Activated CD4-positive, alpha-beta T cell treated with anti-CD3 and anti-CD28 coated beads, Interleukin-2, amount 50 U/mL, for 1 hour (primary cell): ENCODE data around the gene ABHD6.
"Not testable (repeated sequence)": the region's sequence is repeated elsewhere in the genome, so short reads cannot be mapped to it uniquely, and the experiment has no call there.

ENCODE experiments used
- DNase-seq: peaks from one replicate; pipeline ENCODE4 v3.0.0-alpha.2; 2020

The ABHD6 gene

DNA sequence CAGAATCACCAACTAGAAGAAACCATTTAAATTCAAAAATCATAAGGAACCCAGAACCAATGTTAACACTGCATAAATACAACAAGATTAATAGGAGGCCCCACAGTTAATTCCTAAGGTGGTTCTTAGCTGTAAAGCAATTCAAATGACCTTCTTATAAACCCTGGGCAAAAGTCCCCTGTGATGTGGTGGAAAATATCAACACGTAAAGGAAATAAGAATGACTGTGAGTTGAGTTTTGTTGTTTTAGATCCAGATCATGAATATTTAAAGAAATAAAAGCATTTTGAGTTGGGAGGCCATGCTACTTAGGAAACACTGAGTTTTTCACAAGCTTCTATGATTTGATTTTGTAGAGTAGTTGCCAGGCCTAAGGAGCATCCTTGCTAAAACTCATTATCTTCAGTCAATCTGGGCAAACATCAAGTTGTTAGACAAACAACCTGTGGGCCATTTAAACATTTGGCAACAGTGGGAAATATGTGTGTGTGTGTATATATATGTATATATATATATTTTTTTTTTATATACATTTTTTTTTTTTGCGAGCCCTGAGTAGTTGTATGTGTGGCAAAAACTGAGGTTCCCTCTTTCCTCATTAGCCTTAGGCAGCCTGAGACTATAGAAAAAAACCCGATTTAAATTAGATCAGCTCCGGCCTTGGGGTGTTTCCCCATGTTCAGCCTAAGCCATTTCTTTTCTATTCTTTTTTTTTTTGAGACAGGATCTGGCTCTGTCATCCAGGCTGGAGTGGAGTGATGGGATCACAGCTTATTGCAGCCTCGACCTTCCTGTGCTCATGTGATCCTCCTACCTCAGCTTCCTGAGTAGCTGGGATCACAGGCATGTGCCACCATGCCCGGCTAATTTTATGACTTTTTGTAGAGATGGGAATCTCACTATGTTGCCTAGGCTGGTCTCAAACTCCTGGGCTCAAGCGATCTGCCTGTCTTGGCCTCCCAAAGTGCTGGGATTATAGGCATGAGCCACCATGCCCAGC, 87.1 kb downstream of the ABHD6 start:
- DNase-seq, result no peak

DNA sequence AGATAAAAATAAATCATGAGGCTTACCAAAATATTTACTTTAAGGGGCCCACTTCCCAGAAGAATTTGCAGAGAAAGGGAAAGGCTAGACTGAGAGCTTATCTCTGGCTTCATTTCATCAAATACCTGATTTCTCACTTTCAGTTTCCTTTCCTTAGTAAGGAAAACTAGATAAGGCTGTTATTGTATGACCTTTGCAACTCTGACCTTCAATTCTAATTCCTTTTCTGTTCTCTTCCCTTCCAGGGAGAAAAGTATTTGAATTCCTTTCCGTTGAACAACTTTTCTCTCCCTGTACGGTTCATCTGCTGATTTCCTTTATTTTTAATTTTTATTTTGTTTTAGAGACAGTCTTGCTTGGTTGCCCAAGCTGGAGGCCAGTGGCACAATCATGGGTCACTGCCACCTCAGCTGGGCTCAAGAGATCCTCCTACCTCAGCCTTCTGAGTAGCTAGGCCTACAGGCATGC, 88.0 kb downstream of the ABHD6 start:
- DNase-seq, result no peak

DNA sequence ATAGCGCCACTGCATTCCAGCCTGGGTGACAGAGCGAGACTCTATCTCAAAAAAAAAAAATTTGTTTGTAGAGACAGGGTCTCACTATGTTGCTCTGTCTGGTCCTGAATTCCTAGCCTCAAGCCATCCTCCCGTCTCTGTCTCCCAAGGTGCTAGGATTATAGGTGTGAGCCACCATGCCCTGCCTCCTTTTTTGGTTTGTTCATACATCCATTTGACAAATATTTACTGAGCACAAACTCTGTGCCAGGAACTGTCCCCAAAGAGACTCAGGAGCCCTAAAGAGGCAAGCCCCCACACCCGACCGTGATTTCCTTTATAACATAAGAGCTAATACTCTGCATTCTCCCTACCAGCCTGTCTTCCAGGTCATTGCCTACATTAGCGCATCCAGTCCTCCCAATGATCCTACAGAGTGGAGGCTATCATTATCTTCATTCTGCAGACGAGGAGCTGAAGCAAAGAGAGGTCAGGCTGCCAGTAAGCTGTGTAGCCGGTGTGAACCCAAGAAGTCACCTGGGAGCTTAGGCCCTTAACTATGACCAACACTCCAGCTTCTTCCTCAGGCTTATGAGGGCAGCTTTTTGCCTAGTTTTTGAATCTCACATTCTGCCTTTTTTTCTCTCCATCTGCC, 88.8 kb downstream of the ABHD6 start:
- DNase-seq, result no peak

DNA sequence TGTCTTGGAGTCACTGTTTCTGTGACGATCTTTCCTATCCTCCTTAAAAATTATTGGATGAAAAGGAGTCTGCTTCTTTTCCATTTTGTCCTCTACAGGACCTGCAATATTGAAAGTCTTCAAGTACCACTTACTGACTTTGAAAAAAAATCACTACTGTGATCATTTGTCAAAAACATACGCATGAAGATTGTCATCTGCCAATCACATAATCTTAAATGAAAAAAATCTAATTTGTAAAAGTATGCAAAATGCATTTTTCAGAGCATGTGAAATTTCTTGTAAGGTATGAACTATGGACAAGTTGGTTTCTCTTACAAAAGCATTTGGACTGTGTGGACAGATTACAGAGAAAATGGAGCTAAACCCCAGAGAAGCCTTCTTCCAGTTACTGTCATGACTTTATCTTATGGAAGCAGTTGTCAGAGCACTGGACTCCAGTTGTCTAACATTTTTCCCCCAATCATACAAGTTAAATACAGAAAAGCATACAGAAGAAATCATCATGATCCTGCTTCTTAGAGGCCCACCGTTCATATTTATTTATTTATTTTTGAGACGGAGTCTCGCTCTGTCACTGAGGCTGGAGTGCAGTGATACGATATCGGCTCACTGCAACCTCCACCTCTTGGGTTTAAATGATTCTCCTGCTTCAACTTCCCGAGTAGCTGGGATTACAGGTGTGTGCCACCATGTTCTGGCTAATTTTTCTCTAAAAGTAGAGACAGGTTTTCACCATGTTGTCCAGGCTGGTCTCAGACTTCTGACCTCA, 91.7 kb downstream of the ABHD6 start:
- no peak for DNase-seq

DNA sequence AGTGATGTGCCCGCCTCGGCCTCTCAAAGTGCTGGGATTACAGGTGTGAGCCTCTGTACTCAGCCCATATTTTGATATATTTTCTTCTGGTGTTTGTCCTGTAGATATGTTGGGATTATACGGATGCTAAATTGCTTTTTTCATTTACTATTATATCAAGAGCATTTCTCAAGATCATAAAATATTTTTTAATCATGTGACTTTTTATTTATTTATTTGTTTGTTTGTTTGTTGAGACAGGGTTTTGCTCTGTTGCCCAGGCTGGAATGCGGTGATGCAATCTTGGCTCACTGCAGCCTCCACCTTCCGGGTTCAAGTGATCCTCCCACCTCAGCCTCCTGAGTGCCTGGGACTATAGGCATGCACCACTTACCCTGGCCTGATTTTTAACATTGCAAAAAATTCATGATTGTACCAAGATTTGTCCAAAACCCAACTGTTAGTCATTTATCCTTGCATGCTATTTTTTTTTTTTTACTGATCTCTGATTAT, 92.4 kb downstream of the ABHD6 start:
- no peak for DNase-seq

- DNase-seq, result no peak
These were observed 94.1 kb downstream of the ABHD6 start for GRCh38 chr3:58331593-58332152.

DNA sequence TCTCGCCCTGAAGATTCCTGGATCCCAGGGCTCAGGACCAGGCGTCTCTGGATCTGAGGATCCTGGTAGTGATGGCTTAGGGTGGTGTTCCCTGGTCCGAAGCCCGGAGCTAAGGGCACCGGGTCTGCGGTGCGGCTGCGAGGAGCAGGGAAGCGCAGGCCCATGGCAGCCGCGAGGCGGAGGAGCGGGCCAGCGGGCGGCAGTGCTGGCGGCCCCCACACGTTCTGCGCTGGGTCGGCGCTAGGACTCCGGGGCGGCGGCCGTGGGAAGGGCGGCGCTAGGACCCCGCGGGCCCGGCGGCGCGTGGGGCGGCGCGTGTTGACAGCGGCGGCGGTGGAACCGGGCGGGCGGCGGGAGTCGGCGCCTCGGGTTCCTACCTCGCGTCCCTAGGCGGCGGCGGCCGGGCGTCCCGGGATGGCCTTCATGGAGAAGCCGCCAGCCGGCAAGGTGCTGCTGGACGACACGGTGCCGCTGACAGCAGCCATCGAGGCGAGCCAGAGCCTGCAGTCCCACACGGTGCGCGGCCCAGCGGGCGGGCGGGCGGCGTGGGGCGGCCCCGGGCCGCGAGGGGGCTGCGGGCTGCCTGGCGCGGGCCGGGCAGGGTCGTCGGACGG, 95.1 kb downstream of the ABHD6 start, which contains the start of gene PXK:
PXK (plus strand) TSS at position 318 of the 614 bp plus-strand sequence; CDS start at position 415, 97 bp downstream.
- DNase-seq, result peak; percentile 75

DNA sequence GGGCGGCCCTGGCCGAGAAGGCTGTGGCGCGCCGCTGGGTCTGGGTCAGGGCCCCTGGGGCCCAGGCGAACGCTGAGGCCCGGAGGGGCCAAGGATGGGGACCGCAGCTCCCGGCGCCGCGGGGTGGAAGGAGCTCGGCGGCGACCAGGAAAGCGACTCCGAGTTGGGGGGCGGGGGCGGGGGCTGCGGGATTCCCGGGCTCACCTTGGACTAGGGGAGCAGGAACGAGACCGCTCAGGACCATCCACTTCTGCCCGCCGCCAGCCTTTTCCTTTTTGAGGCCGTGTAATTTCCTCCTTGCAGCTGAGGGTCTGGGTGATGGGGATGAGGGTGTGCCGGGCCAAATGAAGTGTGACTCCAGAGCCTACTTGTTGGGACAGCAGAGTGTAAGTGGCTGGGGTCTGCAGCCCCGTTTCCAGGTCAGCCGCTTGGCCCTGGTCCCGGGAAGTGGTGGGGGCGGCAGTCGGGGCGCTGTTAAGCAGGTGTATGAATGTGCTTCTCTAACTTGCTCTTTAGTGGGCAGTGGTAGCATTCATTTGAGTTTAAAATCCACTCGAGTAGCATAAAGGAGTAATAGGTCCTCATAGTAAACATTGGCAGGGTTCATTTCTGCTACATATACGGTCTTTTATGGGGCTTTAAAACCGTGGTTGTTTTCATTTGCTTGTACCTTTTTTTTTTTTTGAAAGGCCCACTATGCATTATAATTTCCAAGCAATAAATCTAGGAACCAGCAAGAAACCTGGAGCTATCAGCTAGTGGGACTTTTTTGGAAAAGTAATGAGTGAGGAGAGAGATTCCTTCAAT, 95.8 kb downstream of the ABHD6 start:
- DNase-seq, result peak; percentile 21

GRCh38 chr3:58334013-58334321, 96.4 kb downstream of the ABHD6 start:
- no peak for DNase-seq

GRCh38 chr3:58334506-58334884, 96.9 kb downstream of the ABHD6 start:
- DNase-seq, result no peak

- DNase-seq, result no peak
These were observed 98.0 kb downstream of the ABHD6 start for GRCh38 chr3:58335652-58335947.

DNA sequence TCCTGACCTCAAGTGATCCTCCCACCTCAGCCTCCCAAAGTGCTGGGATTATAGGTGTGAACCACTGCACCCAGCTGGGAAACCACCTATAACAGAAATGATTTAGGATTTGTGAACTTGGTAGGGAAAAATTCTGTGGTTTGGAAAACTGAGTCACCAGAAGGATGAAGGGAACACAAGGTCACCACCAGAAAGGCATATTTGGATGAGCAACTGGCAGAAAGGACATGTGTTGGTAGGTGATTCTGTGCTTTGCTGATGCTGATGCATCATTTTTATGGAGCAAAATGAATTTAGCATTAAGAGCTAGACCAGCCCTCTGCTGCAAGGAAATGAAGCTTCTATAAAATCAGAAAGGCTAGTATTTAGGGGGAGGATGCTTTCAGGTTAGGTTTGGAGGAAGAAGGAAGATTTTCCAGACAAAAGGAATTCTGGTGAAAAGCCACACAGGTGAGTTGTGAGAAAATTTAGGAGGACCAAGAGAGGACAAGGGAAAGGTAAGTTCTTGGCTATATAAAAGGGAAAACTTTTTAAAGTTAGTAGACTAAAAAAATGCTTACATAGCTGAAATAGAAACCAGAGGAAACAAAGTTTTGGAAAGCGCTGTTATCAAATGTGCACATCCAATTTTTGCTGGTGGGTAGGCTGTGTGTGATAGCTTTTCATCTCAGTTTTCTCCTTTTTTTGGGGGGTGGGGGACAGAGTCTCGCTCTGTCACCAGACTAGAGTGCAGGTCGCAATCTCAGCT, 98.7 kb downstream of the ABHD6 start:
- no peak for DNase-seq

DNA sequence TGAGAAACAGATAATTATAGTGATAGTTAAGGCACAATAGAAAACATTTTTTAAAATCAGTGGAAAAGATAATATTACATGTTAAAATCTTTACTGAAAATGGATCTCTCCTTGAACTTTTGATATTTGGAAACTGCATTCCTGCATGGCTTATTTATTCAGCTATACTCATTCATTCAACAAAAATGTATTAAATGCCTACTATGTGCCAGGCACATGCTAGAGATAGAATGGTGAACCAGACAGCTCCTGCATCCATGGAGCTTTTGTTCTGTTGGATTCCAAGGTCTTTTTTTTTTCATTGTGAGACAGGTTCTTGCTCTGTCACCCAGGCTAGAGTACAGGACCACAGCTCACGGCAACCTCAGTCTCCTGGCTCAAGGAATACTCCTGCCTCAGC, 99.6 kb downstream of the ABHD6 start:
- DNase-seq, result no peak

DNA sequence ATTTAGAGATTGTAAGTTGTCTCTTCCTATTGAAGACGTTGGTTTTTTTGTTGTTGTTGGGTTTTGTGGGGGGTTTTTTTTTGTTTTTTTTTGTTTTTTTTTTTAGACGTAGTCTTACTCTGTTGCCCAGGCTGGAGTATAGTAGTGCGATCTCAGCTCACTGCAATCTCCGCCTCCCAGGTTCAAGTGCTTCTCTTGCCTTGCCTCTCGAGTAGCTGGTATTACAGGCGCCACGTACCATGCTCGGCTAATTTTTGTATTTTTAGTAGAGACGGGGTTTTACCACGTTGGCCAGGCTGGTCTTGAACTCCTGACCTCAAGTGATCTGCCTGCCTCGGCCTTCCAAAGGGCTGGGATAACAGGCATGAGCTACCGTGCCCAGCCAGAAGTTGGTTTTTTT, 101.6 kb downstream of the ABHD6 start:
- not testable (repeated sequence) for DNase-seq

GRCh38 chr3:58340594-58341244, 103.1 kb downstream of the ABHD6 start:
- DNase-seq, result no peak

GRCh38 chr3:58341376-58341775, 103.8 kb downstream of the ABHD6 start:
- no peak for DNase-seq

DNA sequence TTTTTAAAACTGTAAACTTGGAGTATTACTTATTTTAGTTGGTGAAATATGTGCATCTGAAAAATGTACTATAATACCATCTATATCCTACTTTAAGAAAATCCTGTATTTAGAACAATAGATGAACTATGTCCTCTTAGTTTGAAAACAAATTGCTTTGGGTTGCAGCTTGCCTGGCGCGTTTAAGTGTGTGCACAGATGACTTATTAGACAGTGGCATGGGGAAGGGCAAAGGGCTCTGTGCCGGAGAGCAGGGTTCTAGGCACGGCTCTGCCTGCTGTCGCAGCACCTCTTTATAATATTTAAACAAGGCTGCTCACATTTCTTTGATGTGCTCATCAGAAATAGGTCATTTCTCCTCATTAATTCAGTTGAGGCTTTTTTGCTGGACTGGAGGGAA, 105.1 kb downstream of the ABHD6 start:
- DNase-seq, result no peak
